CD8-positive, alpha-beta memory T cell (primary cell): ENCODE data around the gene ENG. TPM values are rescaled to one million over a fixed set of nuclear protein-coding genes. Genes with fewer than 3 reads are reported as not detected.

Experiments used
- CTCF ChIA-PET: fragments of 350-600 bp; sonication (Branson Sonifier 250); formaldehyde crosslinking; loops from one replicate; lab custom pipeline; 2021; ENCODE audit warnings: antibody characterized with exemption; lab: Charles Lee
- POLR2A ChIA-PET: fragments of 350-600 bp; sonication (Branson Sonifier 250); formaldehyde crosslinking; loops from one replicate; lab custom pipeline; 2021; ENCODE audit warnings: antibody characterized with exemption; lab: Charles Lee
- DNase-seq, 5 donors: peaks; one replicate each; pipeline versions ENCODE4 v3.0.0 to v3.0.0-alpha.2; 2020 to 2022; ENCODE audit warnings: mixed read lengths in 1 of 5
- H3K27ac ChIP-seq: one replicate; pipeline ENCODE4 v1.7.0; 2013; ENCODE audit warnings: low read depth, mild to moderate bottlenecking, low read length, moderate library complexity
- H3K27me3 ChIP-seq: 2 replicates; pipeline ENCODE4 v1.7.0; 2013; ENCODE audit warnings: low read length, mild to moderate bottlenecking; ENCODE audit not compliant: insufficient read depth, poor library complexity, severe bottlenecking
- H3K36me3 ChIP-seq: 2 replicates; pipeline ENCODE4 v1.7.0; 2013; ENCODE audit warnings: mild to moderate bottlenecking, low read length, moderate library complexity; ENCODE audit not compliant: insufficient read depth
- H3K4me1 ChIP-seq: 2 replicates; pipeline ENCODE4 v1.7.0; 2013; ENCODE audit warnings: mild to moderate bottlenecking, low read length, moderate library complexity; ENCODE audit not compliant: insufficient read depth
- H3K4me3 ChIP-seq: 2 replicates; pipeline ENCODE4 v1.7.0; 2013; ENCODE audit warnings: mild to moderate bottlenecking, low read length
- H3K9me3 ChIP-seq: 2 replicates; pipeline ENCODE4 v1.7.0; 2013; ENCODE audit warnings: mild to moderate bottlenecking, low read length
- H3K27ac Mint-ChIP-seq, 8 donors: one replicate each; pipeline ENCODE4 v1.8.0; 2020 to 2021; ENCODE audit warnings: mixed read lengths in 8 of 8, mild to moderate bottlenecking in 6 of 8, inconsistent platforms in 3 of 8, moderate library complexity in 3 of 8
- H3K27me3 Mint-ChIP-seq, 2 donors: one replicate each; pipeline ENCODE4 v1.8.0; 2020 to 2021; ENCODE audit warnings: mixed read lengths in 2 of 2, mild to moderate bottlenecking in 1 of 2, moderate library complexity in 1 of 2
- H3K36me3 Mint-ChIP-seq, 3 donors: one replicate each; pipeline ENCODE4 v1.8.0; 2020 to 2021; ENCODE audit warnings: mixed read lengths in 3 of 3, inconsistent platforms in 1 of 3, mild to moderate bottlenecking in 1 of 3
- H3K4me1 Mint-ChIP-seq, 3 donors: one replicate each; pipeline ENCODE4 v1.8.0; 2020 to 2021; ENCODE audit warnings: mixed read lengths in 3 of 3, inconsistent platforms in 1 of 3, mild to moderate bottlenecking in 1 of 3
- H3K4me3 Mint-ChIP-seq, 7 donors: one replicate each; pipeline ENCODE4 v1.8.0; 2020 to 2021; ENCODE audit warnings: mixed read lengths in 7 of 7, mild to moderate bottlenecking in 6 of 7, moderate library complexity in 4 of 7, inconsistent platforms in 2 of 7
- H3K9me3 Mint-ChIP-seq, 5 donors: one replicate each; pipeline ENCODE4 v1.8.0; 2020 to 2022; ENCODE audit warnings: mixed read lengths in 5 of 5, mild to moderate bottlenecking in 3 of 5, moderate library complexity in 2 of 5, inconsistent platforms in 1 of 5
- polyA plus RNA-seq: library from polyadenylated mRNA; unstranded; fragments of 300-500 nt; fragmentation: Illumina TruSeq; gene quantifications from one replicate; pipeline ENCODE4 v1.2.3, GENCODE V29; 2021
- total RNA-seq, 2 experiments: library from RNA; stranded (reverse); gene quantifications; one replicate each; pipeline ENCODE4 v1.2.3, GENCODE V29; 2021

The ENG gene
- total and polyA plus RNA-seq, 3 experiments from 2014 or later: 7.9 to 19.3 (median 18.9) TPM

DNA sequence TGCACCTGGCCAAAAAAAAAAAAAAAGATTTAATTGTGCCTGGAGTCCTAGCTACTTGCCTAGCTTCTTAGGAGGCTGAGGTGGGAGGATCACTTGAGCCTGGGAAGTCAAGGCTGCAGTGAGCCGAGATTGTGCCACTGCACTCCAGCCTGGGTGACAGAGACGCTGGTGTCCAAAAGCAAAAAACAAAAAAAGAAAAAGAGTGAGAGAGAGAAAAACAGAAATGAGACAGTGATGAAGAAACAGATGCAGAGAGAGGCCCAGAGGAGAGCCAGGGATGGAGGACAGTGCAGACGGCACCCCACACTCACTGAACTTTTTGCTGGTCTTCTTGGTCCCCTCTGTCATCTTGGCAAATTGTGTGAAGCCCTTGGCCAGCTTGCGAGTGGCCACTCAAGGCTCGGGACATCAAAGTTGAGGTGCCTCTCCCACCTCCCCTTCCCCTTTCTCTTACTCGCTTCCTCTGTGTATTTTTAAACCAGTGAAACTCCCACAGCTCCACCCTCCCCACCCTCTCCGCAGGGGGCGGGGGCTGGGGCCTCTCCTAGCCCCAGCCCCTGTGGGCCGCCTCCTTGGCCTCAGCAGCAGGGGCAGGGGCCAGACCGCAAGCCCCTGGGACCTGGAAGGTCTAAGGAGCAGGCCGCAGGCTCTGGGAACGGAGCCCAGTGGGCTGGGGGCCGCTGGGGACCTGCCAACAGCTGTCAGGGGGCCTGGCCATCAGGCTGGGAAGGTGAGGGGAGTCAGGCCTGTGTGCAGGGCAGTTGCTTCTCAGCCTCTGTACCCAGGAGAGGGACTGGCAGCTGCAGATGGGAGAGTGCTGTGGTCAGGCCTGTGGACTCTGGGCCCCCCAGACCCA is 76.0 kb downstream of the ENG start, which contains the start of gene SH2D3C:
SH2D3C (minus strand) TSS at position 387 of the 856 bp plus-strand sequence; CDS start at position 348, 39 bp downstream.
- CTCF ChIA-PET: interaction anchor here (1.0 to 2.0 kb wide), 5 partner anchors 9 to 132 kb away, joined by 3 to 13 read pairs (median 6); partner anchors contain the start of gene TOR2A

DNA sequence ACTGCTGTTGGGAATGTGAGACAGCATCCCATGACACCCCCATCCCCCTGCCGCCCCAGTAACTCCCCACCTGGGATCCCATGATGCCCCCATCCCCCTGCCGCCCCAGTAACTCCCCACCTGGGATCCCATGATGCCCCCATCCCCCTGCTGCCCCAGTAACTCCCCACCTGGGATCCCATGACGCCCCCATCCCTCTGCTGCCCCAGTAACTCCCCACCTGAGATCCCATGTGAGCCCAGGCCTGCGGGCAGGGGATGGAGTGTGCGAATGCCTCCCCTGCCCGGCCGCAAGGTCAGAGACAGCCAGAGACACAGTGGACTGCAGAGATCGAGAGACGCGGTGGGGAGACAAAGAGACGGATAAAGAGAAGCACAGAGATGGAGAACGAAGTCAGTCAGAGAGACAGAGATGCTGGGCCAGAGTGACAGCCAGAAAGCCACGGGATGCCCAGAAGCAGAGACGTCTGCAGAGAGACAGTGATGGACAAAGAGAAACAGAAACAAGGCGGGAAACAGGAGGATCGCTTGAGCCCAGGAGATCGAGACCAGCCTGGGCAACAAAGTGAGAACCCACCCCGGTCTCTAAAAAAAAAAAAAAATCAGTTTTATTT is 77.0 kb downstream of the ENG start:
- H3K36me3 ChIP-seq: peaks cover 16% of the 10 kb centered on the region
- H3K4me1 Mint-ChIP-seq: peaks cover 44 to 73% (median 71%) of the 10 kb centered on the region in 3 donors
- no peak for DNase-seq
- CTCF ChIA-PET: interaction anchor here (1.2 to 2.0 kb wide), 3 partner anchors 8 to 43 kb away, joined by 3 to 13 read pairs (median 6); partner anchors contain the start of gene TOR2A
- H3K9me3 ChIP-seq: no peaks in the 10 kb centered on the region
- POLR2A ChIA-PET: interaction anchor here (0.7 to 1.6 kb wide), 3 partner anchors 10 to 326 kb away, joined by 3 to 8 read pairs (median 5); partner anchors contain the start of genes LRSAM1 and RPL12
- H3K9me3 Mint-ChIP-seq: no peaks in the 10 kb centered on the region
- peak overlapping the region; percentile 68 for H3K4me3 ChIP-seq
- H3K27me3 Mint-ChIP-seq: no peaks in the 10 kb centered on the region
- peak overlapping the region; percentile 82 for H3K27ac ChIP-seq
- H3K36me3 Mint-ChIP-seq: peaks cover 0 to 30% (median 6%) of the 10 kb centered on the region in 3 donors
- no peaks in the 10 kb centered on the region for H3K27me3 ChIP-seq
- peak overlapping the region; percentile 99 to 100 (median 100) for H3K4me3 Mint-ChIP-seq
- peak overlapping the region; percentile 91 to 100 (median 98) for H3K27ac Mint-ChIP-seq
- peaks cover 50% of the 10 kb centered on the region for H3K4me1 ChIP-seq

More for the DNA sequence above, 76.0 kb downstream of the ENG start, which contains the start of gene SH2D3C:
- Histone ChIP-seq H3K4me1 (peaks cover 52% of the 10 kb centered on the region), H3K27ac (peak within 1 kb of the TSS; percentile 82), H3K4me3 (peak within 1 kb of the TSS; percentile 68), H3K36me3 (peaks cover 7% of the 10 kb centered on the region), H3K27me3 (no peaks in the 10 kb centered on the region), H3K9me3 (no peaks in the 10 kb centered on the region)
- no peaks in the 10 kb centered on the region for H3K9me3 Mint-ChIP-seq
- peaks cover 53 to 79% (median 75%) of the 10 kb centered on the region in 3 donors for H3K4me1 Mint-ChIP-seq
- no peaks in the 10 kb centered on the region for H3K27me3 Mint-ChIP-seq
- DNase-seq: peak in 3 of 5 donors; percentile 35 to 62 (median 55)
- POLR2A ChIA-PET: interaction anchor here (0.7 to 2.6 kb wide), 8 partner anchors 7 to 328 kb away, joined by 3 to 14 read pairs (median 5); partner anchors contain the start of genes LRSAM1, RPL12 and TOR2A
- peak within 1 kb of the TSS; percentile 99 to 100 (median 100) for H3K4me3 Mint-ChIP-seq
- H3K36me3 Mint-ChIP-seq: peaks cover 0 to 20% (median 6%) of the 10 kb centered on the region in 3 donors
- H3K27ac Mint-ChIP-seq: peak within 1 kb of the TSS; percentile 91 to 100 (median 98)

DNA sequence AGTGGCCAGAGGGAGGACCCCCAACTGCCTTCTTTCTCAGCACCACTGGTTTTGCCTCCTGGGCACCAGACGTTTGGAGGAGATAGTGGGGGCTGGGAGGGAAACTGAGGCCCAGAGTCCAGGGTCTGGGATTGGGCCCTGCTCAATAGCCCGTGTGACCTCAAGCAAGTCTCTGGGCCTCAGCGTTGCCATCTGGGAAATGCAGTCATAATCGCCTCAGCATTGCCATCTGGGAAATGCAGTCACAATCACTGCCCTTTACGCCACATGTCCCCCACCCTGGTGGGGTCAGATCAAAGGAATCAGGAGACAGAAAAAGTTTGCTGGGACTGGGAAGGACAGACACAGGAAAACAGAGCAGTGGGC is 77.6 kb downstream of the ENG start:
- peak overlapping the region; percentile 99 to 100 (median 100) for H3K4me3 Mint-ChIP-seq
- Histone ChIP-seq H3K4me1 (peaks cover 49% of the 10 kb centered on the region), H3K36me3 (peaks cover 17% of the 10 kb centered on the region), H3K4me3 (peak overlapping the region; percentile 68), H3K27ac (peak overlapping the region; percentile 82), H3K27me3 (no peaks in the 10 kb centered on the region), H3K9me3 (no peaks in the 10 kb centered on the region)
- ChIA-PET POLR2A (interaction anchor here (0.5 to 2.3 kb wide), 3 partner anchors 8 to 139 kb away, joined by 5 to 13 read pairs (median 6); partner anchors contain the start of gene CDK9), CTCF (interaction anchor here (0.7 to 3.4 kb wide), 4 partner anchors 8 to 93 kb away, joined by 3 to 17 read pairs (median 10); partner anchors contain the start of genes CDK9 and TOR2A)
- H3K4me1 Mint-ChIP-seq: peaks cover 43 to 69% (median 67%) of the 10 kb centered on the region in 3 donors
- no peaks in the 10 kb centered on the region for H3K9me3 Mint-ChIP-seq
- H3K36me3 Mint-ChIP-seq: peaks cover 0 to 32% (median 6%) of the 10 kb centered on the region in 3 donors
- H3K27ac Mint-ChIP-seq: peak overlapping the region; percentile 91 to 100 (median 98)
- DNase-seq: no peak
- no peaks in the 10 kb centered on the region for H3K27me3 Mint-ChIP-seq

DNA sequence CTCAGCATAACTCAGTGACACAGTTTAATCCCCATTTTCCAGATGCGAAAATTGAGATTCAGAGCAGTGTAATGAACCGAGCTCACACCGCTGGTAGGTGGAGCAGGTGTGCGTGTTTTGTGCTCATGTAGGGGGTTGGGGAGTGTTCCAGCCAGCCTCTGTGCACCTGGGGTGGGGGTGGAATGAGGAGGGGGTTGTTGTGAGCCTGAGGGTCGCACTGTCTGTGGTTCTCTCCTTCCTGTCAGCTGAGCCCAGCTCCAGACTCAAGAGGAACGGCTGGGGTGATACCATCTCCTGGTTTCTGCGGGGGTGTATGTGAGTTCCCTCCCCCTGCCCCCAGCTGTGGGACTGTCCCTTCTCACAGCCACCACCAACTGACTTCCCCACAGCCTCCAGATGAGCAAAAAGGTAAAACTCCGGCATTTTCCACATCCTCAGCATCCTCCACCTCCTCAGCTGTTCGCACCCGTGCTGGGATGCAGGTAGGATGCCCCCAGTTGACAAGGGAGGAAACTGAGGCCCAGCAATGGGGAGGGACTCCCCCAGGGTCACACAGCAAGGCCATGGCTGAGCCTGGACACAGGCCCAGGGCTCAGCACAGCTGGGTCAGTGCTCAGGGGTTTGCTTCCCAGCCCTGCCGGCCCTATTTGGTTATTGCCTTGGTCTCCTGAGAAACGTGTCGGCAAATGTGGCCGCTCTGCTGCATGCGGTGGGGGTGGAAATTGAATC is 78.1 kb downstream of the ENG start:
- H3K36me3 ChIP-seq: peaks cover 17% of the 10 kb centered on the region
- Mint-ChIP-seq H3K27ac (peak overlapping the region; percentile 91 to 100 (median 98)), H3K9me3 (no peaks in the 10 kb centered on the region), H3K4me3 (peak overlapping the region; percentile 99 to 100 (median 100)), H3K4me1 (peaks cover 43 to 69% (median 67%) of the 10 kb centered on the region in 3 donors), H3K36me3 (peaks cover 0 to 38% (median 6%) of the 10 kb centered on the region in 3 donors), H3K27me3 (no peaks in the 10 kb centered on the region)
- no peaks in the 10 kb centered on the region for H3K27me3 ChIP-seq
- CTCF ChIA-PET: interaction anchor here (0.7 to 3.4 kb wide), 5 partner anchors 9 to 259 kb away, joined by 3 to 17 read pairs (median 6); partner anchors contain the start of genes CDK9 and TOR2A
- peaks cover 49% of the 10 kb centered on the region for H3K4me1 ChIP-seq
- peak; percentile 61 to 87 (median 75) for DNase-seq
- peak overlapping the region; percentile 68 for H3K4me3 ChIP-seq
- POLR2A ChIA-PET: interaction anchor here (0.5 to 2.3 kb wide), 6 partner anchors 9 to 388 kb away, joined by 3 to 13 read pairs (median 5); partner anchors contain the start of gene CDK9
- H3K27ac ChIP-seq: peak overlapping the region; percentile 82
- H3K9me3 ChIP-seq: no peaks in the 10 kb centered on the region

DNA sequence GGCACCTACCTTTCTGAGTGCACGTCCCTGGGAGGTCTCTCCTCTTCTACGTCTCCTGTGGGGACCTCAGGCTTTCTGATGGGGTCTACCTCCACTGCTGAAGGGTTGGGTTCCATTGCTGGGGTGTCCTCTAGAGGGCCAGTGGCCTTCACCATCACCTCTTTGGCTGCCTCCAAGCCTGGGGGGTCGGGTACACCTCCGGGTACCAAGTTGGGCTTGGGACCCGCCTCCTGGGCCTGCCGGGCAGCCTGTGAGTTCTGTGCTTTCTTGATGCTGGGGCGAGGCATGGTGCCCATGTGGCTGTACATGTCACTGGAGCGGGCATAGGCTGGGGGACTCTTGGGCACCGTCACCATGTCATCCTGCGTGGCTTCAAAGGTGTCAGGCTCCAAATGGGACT is 80.5 kb downstream of the ENG start:
- H3K4me3 ChIP-seq: no peak overlapping the region
- H3K4me1 Mint-ChIP-seq: peaks cover 48 to 72% (median 68%) of the 10 kb centered on the region in 3 donors
- peaks cover 0 to 47% (median 6%) of the 10 kb centered on the region in 3 donors for H3K36me3 Mint-ChIP-seq
- no peaks in the 10 kb centered on the region for H3K27me3 Mint-ChIP-seq
- no peaks in the 10 kb centered on the region for H3K9me3 ChIP-seq
- peak overlapping the region in 6 of 8 donors; percentile 29 to 88 (median 70) for H3K27ac Mint-ChIP-seq
- peak overlapping the region in 4 of 7 donors; percentile 9 to 74 (median 31) for H3K4me3 Mint-ChIP-seq
- DNase-seq: no peak
- H3K36me3 ChIP-seq: peaks cover 17% of the 10 kb centered on the region
- H3K27ac ChIP-seq: no peak overlapping the region
- POLR2A ChIA-PET: interaction anchor here (0.5 kb wide), 1 partner anchor 670 kb away, joined by 3 read pairs; no protein-coding TSS in a partner anchor
- CTCF ChIA-PET: interaction anchor here (1.1 to 3.4 kb wide), 4 partner anchors 8 to 39 kb away, joined by 4 to 17 read pairs (median 11); partner anchors contain the start of genes CDK9 and TOR2A
- H3K9me3 Mint-ChIP-seq: no peaks in the 10 kb centered on the region
- H3K4me1 ChIP-seq: peaks cover 48% of the 10 kb centered on the region
- H3K27me3 ChIP-seq: no peaks in the 10 kb centered on the region

DNA sequence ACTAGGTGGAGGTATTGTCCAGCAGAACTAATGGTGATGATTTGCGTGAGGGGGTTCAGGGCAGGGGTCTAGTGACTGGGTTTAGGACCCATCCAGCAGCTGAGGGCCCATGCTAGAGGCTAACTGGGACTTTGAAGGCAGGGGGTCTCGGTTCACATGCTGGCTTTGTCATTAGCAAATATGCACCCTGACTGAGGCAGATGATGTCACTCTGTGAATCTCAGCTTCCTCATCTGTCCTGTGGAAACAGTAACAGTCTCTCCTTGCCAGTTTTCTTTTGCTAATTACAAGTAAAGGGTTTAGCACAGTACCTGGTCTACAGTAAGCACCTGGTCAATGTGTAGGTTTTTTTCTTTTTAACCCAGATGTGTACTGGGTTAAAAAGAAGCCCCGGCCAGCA is 81.2 kb downstream of the ENG start:
- Mint-ChIP-seq H3K27me3 (no peaks in the 10 kb centered on the region), H3K4me3 (peak overlapping the region in 1 of 7 donors; percentile 59), H3K9me3 (no peaks in the 10 kb centered on the region), H3K4me1 (peaks cover 53 to 72% (median 70%) of the 10 kb centered on the region in 3 donors), H3K27ac (peak overlapping the region in 6 of 8 donors; percentile 10 to 98 (median 70)), H3K36me3 (peaks cover 0 to 51% (median 6%) of the 10 kb centered on the region in 3 donors)
- peaks cover 52% of the 10 kb centered on the region for H3K4me1 ChIP-seq
- POLR2A ChIA-PET: interaction anchor here (0.6 to 1.0 kb wide), 2 partner anchors 12 to 29 kb away, joined by 3 to 6 read pairs; partner anchors contain the start of gene CDK9
- no peak for DNase-seq
- H3K27ac ChIP-seq: no peak overlapping the region
- H3K4me3 ChIP-seq: no peak overlapping the region
- H3K27me3 ChIP-seq: no peaks in the 10 kb centered on the region
- H3K36me3 ChIP-seq: peaks cover 17% of the 10 kb centered on the region
- H3K9me3 ChIP-seq: no peaks in the 10 kb centered on the region
- CTCF ChIA-PET: interaction anchor here (1.5 to 4.5 kb wide), 3 partner anchors 12 to 96 kb away, joined by 7 to 24 read pairs (median 17); partner anchors contain the start of genes CDK9 and TOR2A
